ENCODE measurements around the gene TIAM2.

TIAM2 gene

DNA sequence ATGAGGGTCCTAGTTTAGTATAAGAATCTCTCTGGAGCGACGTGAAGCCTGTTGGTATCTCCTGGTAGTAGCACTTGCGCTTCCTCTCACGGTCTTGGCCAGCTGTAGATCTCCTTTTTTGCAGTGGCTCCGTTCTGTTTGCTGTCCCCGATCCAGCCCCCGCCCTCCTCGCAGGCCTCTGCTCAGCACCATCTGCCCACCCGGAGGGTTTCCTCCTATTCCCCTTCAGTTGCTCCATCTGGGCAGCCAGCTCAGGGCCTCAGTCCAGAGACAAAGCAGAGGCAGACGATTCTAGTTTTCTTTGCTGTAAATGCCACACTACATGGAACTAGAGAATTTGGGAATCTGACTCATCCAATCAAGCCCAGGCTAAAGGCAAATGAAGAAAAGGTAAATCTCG, 126.6 kb downstream of the TIAM2 start:
- DNase-seq (ENCODE audit: extremely low read depth, low read depth), result no peak
- peak overlapping the region; percentile 19 for H3K4me3 ChIP-seq (replicated peaks; ENCODE audit: low read depth, low read length)
- TF ChIP-seq CTCF (IDR thresholded peaks at IDR 0.05; ENCODE audit: low read depth, low read length, missing control alignments), result no peak

- no peak for TF ChIP-seq CTCF (IDR thresholded peaks at IDR 0.05; ENCODE audit: low read depth, low read length, missing control alignments)
- no peak for DNase-seq (ENCODE audit: extremely low read depth, low read depth)
- H3K4me3 ChIP-seq (replicated peaks; ENCODE audit: low read depth, low read length), result peak overlapping the region; percentile 19
Measured at GRCh38 chr6:155122199-155122950, 127.3 kb downstream of the TIAM2 start.

DNA sequence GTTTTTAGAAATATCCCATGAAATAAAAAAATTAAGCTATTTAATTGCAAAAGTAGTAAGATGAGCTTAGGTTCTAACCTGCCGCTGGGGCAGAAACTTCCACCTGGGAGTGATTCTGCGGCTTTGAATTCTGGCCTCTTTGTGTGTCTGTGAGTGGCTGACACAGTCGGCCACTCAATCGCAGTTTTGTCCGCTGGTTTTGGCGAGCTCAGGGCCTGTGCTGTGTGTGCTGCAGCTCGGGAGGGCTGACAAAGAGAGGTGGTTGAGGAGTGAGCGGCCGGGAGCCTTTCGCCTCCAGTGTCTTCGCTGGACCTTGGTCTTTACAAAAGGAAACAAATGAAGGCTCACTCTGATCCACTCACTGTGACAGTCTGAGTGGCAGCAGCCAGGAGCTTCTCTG, 128.4 kb downstream of the TIAM2 start:
- no peak for TF ChIP-seq CTCF (IDR thresholded peaks at IDR 0.05; ENCODE audit: low read depth, low read length, missing control alignments)
- no peak for DNase-seq (ENCODE audit: extremely low read depth, low read depth)
- H3K4me3 ChIP-seq (replicated peaks; ENCODE audit: low read depth, low read length), result no peak overlapping the region

GRCh38 chr6:155125906-155126305, 130.8 kb downstream of the TIAM2 start:
- no peak for TF ChIP-seq CTCF (IDR thresholded peaks at IDR 0.05; ENCODE audit: low read depth, low read length, missing control alignments)
- no peak overlapping the region for H3K4me3 ChIP-seq (replicated peaks; ENCODE audit: low read depth, low read length)
- DNase-seq (ENCODE audit: extremely low read depth, low read depth), result peak; percentile 90

- no peak overlapping the region for H3K4me3 ChIP-seq (replicated peaks; ENCODE audit: low read depth, low read length)
- no peak for DNase-seq (ENCODE audit: extremely low read depth, low read depth)
- no peak for TF ChIP-seq CTCF (IDR thresholded peaks at IDR 0.05; ENCODE audit: low read depth, low read length, missing control alignments)
Measured at GRCh38 chr6:155126727-155127439, 131.8 kb downstream of the TIAM2 start.

GRCh38 chr6:155128977-155129376, 133.9 kb downstream of the TIAM2 start:
- no peak for DNase-seq (ENCODE audit: extremely low read depth, low read depth)
- no peak overlapping the region for H3K4me3 ChIP-seq (replicated peaks; ENCODE audit: low read depth, low read length)
- TF ChIP-seq CTCF (IDR thresholded peaks at IDR 0.05; ENCODE audit: low read depth, low read length, missing control alignments), result no peak

Data from HFF-Myc (cell line).